ENCODE data around the gene HLX.

The HLX gene

DNA sequence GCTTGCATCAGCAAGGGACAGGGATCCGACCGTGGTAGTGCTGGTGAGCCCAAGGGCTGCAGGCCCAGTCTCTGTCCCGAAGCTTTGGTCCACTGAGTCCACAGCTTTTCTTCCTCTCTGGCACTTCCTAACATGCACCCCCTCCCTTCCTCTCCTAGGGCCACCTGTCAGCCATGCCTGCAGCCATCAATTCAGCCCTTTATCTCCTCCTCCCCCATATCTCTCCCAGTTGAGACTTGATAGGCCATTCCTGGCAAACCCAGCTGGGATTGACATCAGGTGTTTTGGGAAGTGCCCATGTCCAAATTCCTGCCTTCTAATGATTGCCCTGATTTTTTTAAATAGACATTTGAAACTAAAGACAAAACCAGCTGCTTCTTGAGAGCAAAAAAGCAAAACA, 25.6 kb downstream of the HLX start:
- no peak for ATAC-seq
- no peak for TF ChIP-seq GLIS3 (CRISPR knock-in tag; IDR thresholded peaks at IDR 0.05)
- TF ChIP-seq TCF4 (CRISPR knock-in tag; IDR thresholded peaks at IDR 0.05; ENCODE audit: borderline replicate concordance), result no peak
- TF ChIP-seq OSR1 (CRISPR knock-in tag; IDR thresholded peaks at IDR 0.05), result no peak
- TF ChIP-seq ZNF8 (CRISPR knock-in tag; IDR thresholded peaks at IDR 0.05), result no peak

DNA sequence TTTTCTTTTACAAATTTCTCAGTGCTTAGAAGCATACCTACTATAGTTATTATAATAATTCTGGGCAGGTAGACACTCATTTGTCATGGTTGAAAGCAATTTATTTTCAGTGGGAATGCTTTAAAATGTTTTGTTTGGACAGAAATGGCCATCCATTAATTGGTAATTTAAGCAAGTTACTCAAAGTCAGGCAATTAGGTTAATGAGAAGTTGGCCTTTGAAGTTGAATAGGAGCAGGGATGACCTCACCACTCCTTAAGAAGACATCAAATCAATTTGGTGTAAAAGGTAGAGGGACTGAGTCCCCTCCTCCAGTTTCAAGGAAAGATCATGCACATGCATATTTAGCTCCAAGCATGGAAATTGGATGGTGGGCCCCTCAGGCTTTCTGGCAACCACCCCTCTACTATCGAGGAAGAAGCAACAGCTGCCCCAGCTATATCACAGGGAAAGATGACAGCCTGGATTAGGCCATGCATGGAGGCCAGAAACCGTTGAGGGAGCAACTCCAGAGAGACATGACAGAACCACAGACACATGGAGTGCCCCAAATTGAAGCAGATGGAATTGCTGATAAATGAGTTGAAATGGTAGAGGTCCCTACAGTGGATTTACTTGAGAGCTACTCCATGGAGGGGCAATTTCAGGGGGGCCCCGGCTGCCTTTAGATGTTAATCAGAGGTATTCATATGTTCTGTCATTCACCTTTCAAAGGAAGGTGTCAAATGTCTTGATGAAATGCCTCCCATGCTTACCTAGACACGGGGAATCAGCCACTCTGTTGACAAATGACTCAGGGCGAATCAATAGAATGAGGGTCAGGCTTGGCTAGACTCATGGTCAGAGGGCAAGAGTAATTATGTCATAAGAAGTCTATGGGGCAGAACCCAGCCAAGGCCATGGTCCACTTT, 26.7 kb downstream of the HLX start:
- TF ChIP-seq OSR1 (CRISPR knock-in tag; IDR thresholded peaks at IDR 0.05), result no peak
- TF ChIP-seq BACH2 (CRISPR knock-in tag; IDR thresholded peaks at IDR 0.05; ENCODE audit: borderline replicate concordance), result no peak
- no peak for TF ChIP-seq ZNF8 (CRISPR knock-in tag; IDR thresholded peaks at IDR 0.05)
- no peak for TF ChIP-seq ZFP3 (CRISPR knock-in tag; IDR thresholded peaks at IDR 0.05)
- TF ChIP-seq TOX (CRISPR knock-in tag; IDR thresholded peaks at IDR 0.05; ENCODE audit: borderline replicate concordance), result no peak
- TF ChIP-seq, protein P1, sequence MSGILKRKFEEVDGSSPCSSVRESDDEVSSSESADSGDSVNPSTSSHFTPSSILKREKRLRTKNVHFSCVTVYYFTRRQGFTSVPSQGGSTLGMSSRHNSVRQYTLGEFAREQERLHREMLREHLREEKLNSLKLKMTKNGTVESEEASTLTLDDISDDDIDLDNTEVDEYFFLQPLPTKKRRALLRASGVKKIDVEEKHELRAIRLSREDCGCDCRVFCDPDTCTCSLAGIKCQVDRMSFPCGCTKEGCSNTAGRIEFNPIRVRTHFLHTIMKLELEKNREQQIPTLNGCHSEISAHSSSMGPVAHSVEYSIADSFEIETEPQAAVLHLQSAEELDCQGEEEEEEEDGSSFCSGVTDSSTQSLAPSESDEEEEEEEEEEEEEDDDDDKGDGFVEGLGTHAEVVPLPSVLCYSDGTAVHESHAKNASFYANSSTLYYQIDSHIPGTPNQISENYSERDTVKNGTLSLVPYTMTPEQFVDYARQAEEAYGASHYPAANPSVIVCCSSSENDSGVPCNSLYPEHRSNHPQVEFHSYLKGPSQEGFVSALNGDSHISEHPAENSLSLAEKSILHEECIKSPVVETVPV (CRISPR knock-in tag; IDR thresholded peaks at IDR 0.05), result no peak
- ATAC-seq, result no peak

DNA sequence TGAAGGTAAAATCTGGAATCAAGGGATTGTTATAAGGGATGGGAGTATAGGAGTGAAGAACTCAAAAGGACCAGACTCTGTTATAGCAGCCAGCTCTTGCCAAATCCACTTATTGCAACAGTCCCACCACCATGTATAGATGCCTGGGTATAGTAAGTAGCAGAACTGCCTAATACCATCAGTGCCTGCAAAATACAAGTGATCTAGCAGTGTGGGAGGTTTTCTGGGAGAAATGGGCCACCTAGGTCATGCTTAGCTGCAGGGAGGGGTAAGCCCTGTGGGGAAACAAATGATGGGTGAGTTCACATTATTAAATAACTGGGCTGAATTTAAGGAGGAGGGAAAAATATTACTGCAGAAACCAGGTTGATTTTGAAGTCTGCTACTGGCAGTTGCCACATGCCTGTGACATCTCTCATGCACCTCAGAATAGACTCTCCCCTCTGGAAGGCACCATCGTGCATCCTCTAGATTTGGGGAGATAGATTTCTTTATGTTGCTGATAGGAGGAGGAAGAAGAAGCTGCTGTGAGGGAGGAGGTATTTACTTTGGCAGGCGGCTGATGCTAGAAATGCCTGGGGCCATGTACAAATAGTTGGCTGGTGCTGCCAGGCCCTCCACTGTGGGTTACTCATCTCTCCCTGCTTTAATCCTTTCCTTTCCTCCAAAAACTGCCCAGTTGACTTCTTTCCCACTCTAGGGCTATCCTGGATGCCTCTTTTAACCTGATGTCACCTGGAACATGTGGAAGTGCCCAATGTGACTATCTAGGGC, 27.5 kb downstream of the HLX start:
- no peak for ATAC-seq
- no peak for TF ChIP-seq TCF4 (CRISPR knock-in tag; IDR thresholded peaks at IDR 0.05; ENCODE audit: borderline replicate concordance)
- no peak for TF ChIP-seq ZFP3 (CRISPR knock-in tag; IDR thresholded peaks at IDR 0.05)
- TF ChIP-seq ZNF8 (CRISPR knock-in tag; IDR thresholded peaks at IDR 0.05), result no peak
- TF ChIP-seq, protein P2, sequence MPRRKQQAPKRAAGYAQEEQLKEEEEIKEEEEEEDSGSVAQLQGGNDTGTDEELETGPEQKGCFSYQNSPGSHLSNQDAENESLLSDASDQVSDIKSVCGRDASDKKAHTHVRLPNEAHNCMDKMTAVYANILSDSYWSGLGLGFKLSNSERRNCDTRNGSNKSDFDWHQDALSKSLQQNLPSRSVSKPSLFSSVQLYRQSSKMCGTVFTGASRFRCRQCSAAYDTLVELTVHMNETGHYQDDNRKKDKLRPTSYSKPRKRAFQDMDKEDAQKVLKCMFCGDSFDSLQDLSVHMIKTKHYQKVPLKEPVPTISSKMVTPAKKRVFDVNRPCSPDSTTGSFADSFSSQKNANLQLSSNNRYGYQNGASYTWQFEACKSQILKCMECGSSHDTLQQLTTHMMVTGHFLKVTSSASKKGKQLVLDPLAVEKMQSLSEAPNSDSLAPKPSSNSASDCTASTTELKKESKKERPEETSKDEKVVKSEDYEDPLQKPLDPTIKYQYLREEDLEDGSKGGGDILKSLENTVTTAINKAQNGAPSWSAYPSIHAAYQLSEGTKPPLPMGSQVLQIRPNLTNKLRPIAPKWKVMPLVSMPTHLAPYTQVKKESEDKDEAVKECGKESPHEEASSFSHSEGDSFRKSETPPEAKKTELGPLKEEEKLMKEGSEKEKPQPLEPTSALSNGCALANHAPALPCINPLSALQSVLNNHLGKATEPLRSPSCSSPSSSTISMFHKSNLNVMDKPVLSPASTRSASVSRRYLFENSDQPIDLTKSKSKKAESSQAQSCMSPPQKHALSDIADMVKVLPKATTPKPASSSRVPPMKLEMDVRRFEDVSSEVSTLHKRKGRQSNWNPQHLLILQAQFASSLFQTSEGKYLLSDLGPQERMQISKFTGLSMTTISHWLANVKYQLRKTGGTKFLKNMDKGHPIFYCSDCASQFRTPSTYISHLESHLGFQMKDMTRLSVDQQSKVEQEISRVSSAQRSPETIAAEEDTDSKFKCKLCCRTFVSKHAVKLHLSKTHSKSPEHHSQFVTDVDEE (CRISPR knock-in tag; IDR thresholded peaks at IDR 0.05), result no peak
- TF ChIP-seq, protein P3, sequence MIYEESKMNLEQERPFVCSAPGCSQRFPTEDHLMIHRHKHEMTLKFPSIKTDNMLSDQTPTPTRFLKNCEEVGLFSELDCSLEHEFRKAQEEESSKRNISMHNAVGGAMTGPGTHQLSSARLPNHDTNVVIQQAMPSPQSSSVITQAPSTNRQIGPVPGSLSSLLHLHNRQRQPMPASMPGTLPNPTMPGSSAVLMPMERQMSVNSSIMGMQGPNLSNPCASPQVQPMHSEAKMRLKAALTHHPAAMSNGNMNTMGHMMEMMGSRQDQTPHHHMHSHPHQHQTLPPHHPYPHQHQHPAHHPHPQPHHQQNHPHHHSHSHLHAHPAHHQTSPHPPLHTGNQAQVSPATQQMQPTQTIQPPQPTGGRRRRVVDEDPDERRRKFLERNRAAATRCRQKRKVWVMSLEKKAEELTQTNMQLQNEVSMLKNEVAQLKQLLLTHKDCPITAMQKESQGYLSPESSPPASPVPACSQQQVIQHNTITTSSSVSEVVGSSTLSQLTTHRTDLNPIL (CRISPR knock-in tag; IDR thresholded peaks at IDR 0.05; ENCODE audit: low read depth), result no peak
- TF ChIP-seq CSDC2 (CRISPR knock-in tag; IDR thresholded peaks at IDR 0.05), result no peak
- TF ChIP-seq SNAI2 (CRISPR knock-in tag; IDR thresholded peaks at IDR 0.05), result no peak
- TF ChIP-seq, protein P4, sequence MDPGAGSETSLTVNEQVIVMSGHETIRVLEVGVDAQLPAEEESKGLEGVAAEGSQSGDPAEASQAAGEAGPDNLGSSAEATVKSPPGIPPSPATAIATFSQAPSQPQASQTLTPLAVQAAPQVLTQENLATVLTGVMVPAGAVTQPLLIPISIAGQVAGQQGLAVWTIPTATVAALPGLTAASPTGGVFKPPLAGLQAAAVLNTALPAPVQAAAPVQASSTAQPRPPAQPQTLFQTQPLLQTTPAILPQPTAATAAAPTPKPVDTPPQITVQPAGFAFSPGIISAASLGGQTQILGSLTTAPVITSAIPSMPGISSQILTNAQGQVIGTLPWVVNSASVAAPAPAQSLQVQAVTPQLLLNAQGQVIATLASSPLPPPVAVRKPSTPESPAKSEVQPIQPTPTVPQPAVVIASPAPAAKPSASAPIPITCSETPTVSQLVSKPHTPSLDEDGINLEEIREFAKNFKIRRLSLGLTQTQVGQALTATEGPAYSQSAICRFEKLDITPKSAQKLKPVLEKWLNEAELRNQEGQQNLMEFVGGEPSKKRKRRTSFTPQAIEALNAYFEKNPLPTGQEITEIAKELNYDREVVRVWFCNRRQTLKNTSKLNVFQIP (CRISPR knock-in tag; IDR thresholded peaks at IDR 0.05; ENCODE audit: borderline replicate concordance, low read depth), result no peak
- TF ChIP-seq ZNF70 (CRISPR knock-in tag; IDR thresholded peaks at IDR 0.05), result no peak
- no peak for TF ChIP-seq ZFP30 (CRISPR knock-in tag; IDR thresholded peaks at IDR 0.05)
- no peak for TF ChIP-seq OSR1 (CRISPR knock-in tag; IDR thresholded peaks at IDR 0.05)
- TF ChIP-seq, protein P5, sequence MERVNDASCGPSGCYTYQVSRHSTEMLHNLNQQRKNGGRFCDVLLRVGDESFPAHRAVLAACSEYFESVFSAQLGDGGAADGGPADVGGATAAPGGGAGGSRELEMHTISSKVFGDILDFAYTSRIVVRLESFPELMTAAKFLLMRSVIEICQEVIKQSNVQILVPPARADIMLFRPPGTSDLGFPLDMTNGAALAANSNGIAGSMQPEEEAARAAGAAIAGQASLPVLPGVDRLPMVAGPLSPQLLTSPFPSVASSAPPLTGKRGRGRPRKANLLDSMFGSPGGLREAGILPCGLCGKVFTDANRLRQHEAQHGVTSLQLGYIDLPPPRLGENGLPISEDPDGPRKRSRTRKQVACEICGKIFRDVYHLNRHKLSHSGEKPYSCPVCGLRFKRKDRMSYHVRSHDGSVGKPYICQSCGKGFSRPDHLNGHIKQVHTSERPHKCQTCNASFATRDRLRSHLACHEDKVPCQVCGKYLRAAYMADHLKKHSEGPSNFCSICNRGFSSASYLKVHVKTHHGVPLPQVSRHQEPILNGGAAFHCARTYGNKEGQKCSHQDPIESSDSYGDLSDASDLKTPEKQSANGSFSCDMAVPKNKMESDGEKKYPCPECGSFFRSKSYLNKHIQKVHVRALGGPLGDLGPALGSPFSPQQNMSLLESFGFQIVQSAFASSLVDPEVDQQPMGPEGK (CRISPR knock-in tag; IDR thresholded peaks at IDR 0.05; ENCODE audit: borderline replicate concordance), result no peak
- TF ChIP-seq ISL1 (CRISPR knock-in tag; IDR thresholded peaks at IDR 0.05), result no peak
- TF ChIP-seq, protein P1 (CRISPR knock-in tag; IDR thresholded peaks at IDR 0.05), result no peak
- no peak for TF ChIP-seq TOX (CRISPR knock-in tag; IDR thresholded peaks at IDR 0.05; ENCODE audit: borderline replicate concordance)
- no peak for TF ChIP-seq ZC3H10 (CRISPR knock-in tag; IDR thresholded peaks at IDR 0.05)
- TF ChIP-seq ESRRG (CRISPR knock-in tag; IDR thresholded peaks at IDR 0.05), result no peak
